GM18858 (cell line): ENCODE measurements around the gene TRIM66.

Source experiments
- ATAC-seq: cut with Tn5 transposase; IDR thresholded peaks from one replicate; pipeline ENCODE4 v1.9.1; 2021; ENCODE audit not compliant: unreplicated experiment

Gene TRIM66

DNA sequence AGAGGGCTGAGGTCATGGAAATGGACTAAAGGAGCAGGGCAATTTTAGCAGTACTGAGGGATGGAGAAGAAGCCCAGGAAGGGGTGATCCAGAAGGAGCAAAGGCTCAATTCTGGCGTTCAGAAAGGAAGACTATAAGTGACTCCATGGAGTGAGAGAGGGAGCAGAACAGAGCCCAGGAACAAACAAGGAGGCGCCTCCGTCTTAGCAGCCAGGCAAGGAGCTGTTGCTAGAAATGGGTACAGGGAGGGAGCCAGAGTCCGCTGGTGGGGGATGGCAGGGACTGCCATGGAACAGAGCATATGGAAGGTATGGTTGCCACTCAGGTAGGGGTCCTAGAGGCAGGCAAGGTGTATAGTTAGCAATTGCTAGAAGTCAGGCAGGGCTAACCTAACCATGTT, 68.0 kb downstream of the TRIM66 start:
- ATAC-seq: no peak

DNA sequence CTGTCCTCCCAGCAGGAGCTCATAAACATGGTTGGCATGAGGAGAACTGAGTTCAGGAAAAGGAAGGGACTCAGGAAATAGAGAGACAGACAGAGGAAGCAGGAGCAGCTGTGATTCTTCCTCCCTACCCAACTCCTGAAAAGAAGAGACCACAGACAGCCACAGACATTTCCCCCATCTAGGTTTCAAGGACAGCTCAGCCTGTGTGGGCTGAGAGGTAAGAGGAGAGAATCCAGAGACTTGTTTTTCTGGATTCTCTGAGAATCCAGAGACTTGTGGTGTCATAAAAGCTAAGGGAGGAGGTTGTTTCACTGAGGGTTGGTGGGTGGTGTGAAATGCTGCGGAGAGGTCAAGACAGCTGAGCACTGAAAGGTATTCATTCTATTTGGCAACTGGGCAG, 69.4 kb downstream of the TRIM66 start:
- no peak for ATAC-seq

DNA sequence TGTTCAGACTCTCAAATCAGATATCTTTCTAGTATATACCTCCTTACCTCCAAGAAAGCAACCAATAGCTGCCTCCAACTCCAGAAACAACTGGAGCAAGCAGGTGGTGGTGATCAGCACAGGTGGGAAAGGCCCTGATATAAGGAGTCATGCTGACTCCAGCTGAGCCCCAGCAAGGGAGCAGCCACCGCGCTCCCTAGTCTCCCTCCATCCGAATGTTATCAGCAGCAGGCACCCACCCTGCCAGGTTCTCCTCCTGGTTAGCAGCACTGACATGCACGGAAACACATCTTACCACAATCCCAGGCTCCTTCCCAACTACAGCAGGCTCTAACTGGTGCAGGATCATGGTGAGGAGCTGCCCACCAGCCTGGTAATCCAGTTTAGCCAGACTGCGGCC, 69.9 kb downstream of the TRIM66 start:
- no peak for ATAC-seq

DNA sequence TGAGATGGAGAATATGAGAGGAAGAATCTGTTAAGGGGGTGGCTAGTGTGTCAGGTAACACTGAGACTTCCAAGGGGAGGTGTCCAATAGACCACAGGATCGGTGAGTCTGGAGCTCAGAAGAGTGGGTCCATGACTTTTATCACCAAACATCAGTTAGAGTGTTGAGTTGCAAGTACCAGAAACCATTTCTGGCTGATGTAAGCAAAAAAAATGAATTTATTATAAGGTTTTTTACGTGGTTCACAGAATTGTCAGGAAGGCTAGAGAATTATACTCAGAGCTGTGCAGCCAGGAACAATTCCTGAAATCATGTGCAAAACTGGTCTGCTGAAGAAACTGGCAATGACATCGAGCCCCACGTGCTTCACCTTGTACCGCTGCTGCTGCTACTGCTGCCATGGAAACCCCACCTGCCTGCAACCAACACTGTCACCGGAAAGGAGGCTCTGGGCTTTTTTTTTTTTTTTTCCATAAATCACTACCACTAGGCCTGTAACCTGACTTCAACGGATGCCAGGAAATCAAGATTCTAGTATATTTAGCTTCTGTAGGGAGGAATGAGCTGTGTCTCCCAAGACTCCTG, 71.8 kb downstream of the TRIM66 start:
- ATAC-seq: no peak

DNA sequence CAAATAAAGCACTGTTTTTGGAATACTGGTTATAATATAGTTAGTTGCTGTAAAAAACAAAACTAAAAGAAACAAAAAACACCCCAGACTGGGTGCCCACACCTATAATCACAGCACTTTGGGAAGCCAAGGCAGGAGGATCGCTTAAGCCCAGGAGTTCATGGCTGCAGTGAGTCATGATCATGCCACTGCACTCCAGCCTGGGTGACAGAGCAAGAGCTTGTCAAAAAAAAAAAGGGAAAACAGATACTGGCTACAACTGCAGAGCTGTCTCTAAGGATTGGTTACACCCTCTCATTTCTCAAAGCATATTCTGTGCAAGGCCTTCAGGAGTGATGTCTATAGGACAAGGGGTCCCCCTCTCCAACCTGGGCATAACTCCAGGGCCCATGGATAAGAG, 73.8 kb downstream of the TRIM66 start:
- ATAC-seq: no peak

DNA sequence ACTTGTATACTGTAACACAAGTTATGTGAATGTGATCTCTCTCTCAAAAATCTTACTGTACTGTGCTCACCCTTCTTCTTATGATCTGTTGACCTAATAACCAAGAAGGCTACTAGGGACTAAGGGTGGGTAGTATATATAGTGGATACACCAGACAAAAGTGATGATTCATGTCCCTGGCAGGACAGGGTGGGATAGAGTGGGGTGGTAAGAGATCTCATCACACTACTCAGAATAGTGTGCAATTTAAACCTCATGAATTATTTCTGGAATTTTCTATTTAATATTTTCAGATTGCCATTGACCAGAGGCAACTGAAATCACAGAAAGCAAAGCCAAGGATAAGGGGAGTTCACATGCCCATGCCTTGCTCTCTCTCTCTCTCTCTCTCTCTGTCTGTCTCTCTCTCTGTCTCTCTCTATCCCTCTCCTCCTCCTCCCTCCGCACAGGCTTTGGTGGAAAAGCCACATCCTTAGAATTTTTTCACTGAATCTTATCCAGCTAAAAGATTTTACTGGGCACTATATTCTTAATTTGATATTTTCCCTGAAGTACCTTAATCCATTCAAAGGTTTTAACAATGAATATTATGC, 76.4 kb downstream of the TRIM66 start:
- ATAC-seq: no peak

DNA sequence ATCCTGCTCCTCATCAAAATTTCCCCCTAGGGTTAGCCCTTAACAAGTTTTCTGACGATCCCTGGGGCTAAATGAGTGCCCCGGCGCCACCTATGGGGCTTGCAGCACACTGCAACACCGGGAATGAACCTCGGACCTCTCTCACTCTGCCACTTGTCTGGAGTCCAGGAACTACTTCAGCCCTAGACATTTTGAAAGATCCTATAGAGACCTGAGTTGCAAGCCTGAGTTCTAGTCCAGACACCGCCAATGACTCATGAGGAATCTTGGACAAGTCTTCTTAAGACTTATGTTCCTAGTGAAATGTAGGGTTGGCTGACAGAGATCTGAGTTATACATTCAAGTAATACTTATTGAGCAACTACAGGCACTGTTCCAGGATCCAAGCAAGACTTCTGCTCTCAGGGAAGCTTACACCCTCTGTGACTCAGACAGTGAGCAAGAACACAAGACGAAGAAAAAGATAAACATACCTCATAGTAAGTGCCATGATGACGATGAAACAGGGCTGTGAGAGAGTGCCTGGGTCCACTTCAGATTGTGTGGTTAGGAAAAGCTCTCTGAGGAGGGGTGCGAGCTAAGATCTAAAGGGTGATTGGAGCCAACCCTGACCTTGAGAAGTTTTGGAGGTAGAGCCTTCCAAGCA, 78.3 kb downstream of the TRIM66 start:
- no peak for ATAC-seq

DNA sequence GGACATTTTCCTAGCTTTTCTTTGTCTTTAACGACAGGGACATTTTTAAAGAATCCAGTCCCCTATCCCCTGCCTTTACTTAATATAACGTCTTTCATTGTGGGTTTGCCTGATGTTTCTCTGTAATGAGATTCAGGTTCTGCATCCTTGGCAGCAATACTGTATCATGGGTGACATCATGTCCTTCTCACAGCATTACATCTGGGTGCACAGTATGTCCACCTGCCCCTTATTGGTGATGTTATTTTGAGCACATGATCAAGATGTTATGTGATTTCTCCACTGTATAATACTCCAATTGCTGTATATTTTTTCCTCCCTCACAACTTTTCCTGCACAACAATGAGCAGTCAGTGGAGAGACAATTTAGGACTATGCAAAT, 78.8 kb downstream of the TRIM66 start:
- no peak for ATAC-seq

DNA sequence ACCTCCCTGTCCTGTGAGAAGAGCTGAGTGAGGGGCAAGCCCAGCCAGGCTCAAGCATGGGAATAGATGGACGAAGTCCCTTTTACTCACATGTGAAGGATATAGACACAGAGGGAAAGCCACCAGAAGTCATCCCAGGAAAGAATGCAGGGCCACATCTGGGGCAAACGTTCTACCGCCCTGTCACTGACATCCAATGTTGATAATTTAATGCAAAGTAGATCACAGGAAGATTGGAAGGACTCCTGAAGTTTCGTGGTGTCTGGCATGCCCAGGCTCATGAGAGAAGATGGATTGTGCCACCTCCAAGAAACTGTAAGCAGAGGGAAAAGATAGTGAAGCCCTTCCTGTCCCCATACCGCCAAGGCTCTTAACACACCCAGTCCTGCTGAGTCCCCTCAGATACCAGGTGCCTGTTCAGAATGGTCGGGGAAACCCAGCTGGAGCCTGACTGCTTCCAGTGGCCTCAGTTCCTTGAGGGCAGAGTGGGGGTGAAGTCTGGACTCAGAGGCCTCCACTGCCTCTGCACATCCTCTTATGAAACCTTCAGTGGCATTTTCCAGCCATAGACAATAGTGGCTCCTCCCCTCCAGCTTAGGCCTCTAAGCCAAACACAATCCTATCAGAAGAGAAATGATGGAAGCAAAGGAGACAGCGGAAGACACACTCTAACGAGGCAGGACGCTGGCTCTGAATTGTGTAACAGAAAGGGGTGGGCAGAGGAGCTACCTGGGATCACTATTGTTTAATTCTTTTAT, 80.9 kb downstream of the TRIM66 start:
- ATAC-seq: no peak

DNA sequence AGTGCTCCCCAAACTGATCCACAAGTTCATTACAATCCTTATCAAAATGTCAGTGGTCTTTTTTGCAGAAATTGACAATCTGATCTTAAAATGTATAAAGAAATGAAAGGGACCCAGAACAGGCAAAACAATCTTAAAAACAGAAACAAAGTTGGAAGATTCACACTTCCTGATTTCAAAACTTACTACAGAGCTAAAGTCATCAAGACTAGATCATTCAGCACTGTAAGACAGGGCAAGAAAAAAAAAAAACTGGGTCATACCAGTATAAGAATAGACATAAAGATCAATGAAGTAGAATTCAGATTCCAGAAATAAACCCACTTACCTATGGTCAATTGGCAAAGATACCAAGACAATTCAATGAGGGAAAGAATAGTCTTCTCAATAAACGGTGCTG, 84.0 kb downstream of the TRIM66 start:
- ATAC-seq: no peak

DNA sequence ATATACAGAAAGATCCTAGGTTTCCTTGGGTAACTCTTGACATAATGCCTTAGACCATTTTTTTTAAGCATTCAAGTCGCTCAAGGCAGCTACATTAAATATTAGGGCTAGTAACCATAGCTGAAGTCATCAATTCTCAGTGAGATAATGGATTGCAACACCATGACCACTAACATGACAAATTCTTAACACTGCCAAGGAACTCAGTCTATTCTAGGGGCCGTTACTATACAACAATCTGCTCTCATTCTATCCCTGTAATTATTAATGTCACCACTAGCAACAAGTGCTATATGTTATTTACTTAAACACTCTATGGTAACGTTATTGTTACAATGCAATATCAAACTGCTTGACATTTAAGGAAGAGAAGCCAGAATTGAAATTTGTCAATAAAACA, 85.3 kb downstream of the TRIM66 start:
- ATAC-seq: no peak

DNA sequence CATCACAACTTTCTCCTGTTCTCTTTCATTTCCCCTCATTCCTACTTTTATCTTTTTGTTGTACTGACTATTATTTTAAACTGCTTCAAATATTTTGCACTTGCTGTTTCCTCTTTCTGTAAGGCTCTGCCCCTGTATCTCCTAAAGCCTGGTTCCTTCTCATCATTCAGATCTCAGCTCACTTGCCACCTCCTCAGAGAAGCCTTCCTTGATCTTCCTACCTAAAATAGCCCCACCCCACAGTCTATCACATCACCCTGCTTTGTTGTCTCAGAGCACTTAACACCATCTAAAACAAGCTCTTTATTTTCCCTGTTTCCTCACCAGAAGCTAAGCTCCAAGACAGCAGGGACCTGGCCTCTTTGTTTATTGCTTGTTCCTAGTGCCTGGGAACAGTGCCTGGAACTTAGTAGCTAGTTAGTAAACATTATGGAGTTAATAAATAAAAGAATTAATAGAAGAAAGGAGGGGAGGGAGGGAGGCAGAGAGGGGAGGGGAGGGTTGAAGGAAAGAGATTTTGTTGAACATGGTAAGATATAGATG, 85.9 kb downstream of the TRIM66 start:
- no peak for ATAC-seq

DNA sequence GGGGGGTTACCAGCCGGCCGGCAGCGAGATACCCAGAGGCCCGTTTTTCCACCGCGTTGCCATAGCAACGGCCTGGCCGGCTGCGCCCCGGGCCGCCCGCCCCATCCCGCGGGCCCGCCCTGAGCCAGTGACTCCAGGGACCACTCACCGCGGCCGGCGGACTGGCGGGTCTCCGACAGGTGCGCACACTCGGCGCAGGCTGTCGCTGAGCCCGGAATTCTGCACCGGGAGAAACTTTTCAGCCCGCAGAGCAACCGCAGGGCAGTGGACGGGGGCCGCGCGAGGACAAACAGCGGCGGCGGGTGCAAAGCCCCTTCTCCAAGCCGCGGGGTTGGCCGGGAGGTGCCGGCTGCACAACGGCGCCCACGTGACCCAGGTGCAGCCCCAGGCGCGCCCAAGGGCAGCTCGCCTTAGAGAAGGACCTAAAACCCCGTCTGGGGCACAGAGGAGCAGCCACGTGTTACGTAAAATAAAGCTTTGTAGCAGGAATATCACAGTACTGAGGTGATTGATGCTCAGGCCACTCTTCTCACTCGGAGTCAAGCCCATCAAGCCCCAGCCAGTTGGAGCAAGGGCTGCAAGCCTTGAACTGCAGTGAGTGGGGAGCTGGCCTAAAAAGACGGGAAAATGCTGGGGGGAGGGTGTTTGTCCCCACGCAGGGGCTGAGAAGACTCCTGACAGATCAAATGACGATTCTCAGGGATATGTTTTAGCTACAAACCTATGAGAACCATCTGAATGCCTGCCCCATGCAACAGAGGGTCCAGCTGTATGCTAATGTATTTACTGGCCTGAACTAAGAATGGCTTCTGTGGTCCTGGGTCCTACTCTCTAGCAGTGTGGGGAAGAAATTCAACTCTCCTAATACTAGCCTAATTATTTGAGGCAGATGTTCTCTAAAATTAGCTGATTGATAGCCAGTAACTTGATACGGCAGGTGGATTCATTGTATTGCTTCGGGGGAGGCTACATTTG, 88.2 kb downstream of the TRIM66 start, which contains the start of gene STK33:
Gene STK33 (minus strand): TSS at position 294 of the 975 bp plus-strand sequence. CDS start 119,323 bp downstream, outside the sequence.
- peak; percentile 72 for ATAC-seq

DNA sequence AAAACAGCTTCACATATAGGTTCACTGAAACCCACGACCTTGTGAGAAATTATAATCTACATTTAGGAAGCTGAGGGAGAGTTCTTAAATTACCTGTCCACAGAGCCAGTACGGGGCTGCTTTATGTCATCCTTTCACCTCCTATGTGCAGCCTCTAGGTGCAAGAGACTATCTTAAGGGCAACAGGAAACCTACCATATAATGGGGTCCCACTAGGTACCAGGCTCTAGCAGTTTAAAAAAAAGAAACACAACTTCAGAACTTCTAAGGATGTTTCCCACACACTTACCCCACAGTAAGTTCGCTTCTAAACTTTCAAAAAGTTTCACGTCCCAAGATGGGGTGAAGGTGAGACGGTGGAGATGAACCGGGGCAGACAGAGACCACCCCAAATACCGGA, 89.0 kb downstream of the TRIM66 start:
- ATAC-seq: no peak

DNA sequence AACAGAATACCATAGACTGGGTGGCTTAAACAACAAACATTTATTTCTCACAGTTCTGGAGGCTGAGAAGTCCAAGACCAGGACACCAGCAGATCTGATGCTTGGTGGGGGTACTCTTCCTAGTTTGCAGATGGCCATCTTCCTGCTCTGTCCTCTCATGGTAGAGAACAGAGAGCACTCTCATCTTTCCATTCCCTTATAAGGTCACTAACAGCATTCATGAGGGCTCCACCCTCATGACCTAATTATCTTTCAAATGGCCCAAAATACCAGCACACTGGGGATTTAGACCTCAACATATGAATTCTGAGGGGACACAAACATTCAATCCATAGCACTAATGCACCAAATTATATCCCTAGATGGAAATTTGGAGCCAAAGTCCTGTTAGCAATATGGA, 94.5 kb downstream of the TRIM66 start:
- no peak for ATAC-seq

DNA sequence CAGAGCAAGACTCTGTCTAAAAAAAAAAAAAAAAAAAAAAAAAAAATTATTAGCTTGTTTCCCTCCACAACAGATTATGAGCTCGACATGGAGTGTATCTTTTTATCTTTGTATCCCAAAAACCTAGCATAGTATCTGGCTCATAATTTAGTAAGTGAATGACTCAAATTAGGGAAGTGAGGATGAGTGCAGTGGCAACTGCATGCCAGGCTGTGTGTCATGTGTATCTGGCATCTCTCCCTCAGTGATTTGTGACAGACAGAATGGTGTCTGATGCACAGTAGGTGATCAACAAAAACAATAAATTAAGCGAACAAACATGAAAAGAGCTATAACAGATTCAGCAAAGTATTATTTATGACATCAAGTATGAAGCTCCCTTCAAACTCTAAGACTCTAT, 95.7 kb downstream of the TRIM66 start:
- no peak for ATAC-seq

DNA sequence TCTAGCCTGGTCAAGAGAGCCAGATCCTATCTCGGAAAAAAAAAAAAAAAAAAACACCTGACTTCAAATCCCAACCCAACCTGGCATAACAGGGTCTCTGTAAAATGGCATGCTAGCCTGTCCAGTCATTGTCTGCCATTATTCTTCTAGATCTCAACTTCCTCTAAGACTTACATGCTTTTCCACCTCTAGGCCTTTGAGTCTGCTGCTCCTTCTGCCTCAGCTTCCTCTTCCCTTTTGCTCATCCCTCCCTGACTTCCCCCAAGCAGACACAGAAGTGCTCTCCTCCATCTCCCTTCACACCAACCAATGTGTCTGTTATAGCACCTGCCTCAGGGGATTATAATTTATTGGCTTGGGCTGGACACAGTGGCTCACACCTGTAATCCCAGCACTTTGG, 96.3 kb downstream of the TRIM66 start:
- no peak for ATAC-seq

DNA sequence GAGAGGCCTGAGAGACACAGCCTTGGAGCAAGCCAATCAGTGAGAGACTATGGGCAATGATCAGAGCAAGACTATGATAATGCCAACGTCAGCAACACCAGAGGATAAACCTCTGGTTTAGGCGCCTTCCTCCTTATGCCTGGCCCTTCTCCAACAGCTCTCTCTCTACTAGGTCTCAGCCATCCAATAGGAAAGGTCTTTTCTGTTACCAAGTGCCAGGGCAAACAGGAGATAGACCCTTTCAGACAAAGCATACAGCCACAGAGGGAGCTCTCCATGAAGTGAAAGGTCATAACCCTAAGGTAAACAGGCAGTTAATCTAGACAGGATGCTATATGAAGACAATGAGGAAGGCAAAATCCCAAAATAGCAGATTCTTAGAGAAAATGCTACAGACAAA, 98.0 kb downstream of the TRIM66 start:
- no peak for ATAC-seq

DNA sequence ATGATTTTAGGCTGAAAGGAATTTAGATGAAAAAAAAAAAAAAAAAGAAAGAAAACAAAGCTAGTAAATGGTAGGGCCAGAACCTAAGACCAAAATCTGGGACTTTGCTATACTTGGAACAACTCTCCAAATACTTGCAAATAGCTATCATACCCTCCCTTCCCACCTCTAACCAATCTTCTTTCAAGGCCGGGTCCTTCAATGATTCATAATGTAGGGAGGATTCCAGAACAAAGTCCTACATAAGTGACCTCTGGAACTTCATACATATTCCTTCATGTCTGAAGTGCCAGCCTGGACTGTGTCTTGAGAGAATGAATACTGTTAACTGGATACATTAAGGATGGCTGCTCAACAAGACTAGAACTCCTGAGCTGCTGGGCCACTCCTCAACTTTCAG, 98.4 kb downstream of the TRIM66 start:
- no peak for ATAC-seq

DNA sequence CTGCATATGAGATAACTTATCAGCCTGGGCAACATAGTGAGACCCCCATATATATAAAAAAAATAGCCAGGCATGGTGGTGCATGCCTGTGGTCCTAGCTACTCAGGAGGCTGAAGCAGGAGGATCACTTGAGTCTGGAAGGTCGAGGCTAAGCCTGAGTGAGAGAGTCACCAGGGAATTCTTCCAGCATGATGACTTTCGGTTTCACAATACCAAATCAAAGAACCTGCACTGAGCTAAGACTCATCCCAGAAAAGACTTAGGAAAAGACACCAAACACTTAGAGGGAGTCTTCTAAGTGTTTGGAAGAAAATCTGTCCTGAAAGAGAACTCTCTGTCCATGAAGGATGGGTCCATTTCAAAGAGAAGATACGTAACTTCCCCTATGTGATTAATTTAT, 101.2 kb downstream of the TRIM66 start:
- ATAC-seq: no peak
